EL (cell line): ENCODE measurements around the gene MPP3.

Experiments
- DNase-seq: peaks from one replicate; pipeline ENCODE4 v3.0.0-alpha.2; 2016

MPP3 gene

GRCh38 chr17:43769426-43769825 is 63.5 kb downstream of the MPP3 start:
- DNase-seq, result no peak

DNA sequence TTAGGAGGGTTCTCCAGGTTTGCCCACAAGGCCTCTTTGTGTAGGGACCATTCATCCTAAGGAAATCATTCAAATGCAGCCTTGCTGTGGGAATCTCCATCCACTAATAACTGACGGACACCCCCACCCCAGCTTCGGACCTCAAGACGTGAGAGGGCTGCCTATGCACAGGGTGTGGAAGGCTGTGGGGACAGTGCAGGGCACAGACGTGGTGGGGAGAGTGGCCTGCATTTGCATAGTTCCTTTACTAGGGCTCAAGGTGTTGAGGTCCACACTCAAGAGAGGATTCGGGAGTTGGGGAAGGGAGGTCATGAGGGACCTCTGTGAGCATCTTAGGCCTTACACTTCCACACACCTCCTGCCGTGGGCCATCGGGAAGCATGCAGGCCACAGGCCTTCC is 64.0 kb downstream of the MPP3 start:
- DNase-seq, result no peak

DNA sequence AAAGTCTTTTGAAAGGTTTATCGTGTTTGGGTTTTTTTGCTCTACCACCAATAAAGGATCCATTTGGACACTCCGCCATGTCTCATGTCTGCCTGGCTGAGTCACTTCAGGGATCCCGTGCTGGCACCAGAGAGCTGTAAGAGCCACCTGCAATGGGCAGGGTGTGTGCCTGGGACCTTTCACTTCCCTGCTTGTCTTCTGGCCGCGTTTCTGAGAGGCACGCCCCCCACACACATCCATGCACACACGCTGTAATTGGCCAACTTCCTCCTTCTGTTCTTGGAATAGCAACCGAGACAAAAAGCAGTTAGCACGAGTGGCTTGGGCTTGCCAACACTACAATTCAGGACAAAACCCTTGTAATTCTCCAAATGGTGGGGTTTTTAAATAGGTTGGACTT is 64.6 kb downstream of the MPP3 start:
- DNase-seq, result no peak

GRCh38 chr17:43767713-43768059 is 65.3 kb downstream of the MPP3 start:
- no peak for DNase-seq

DNA sequence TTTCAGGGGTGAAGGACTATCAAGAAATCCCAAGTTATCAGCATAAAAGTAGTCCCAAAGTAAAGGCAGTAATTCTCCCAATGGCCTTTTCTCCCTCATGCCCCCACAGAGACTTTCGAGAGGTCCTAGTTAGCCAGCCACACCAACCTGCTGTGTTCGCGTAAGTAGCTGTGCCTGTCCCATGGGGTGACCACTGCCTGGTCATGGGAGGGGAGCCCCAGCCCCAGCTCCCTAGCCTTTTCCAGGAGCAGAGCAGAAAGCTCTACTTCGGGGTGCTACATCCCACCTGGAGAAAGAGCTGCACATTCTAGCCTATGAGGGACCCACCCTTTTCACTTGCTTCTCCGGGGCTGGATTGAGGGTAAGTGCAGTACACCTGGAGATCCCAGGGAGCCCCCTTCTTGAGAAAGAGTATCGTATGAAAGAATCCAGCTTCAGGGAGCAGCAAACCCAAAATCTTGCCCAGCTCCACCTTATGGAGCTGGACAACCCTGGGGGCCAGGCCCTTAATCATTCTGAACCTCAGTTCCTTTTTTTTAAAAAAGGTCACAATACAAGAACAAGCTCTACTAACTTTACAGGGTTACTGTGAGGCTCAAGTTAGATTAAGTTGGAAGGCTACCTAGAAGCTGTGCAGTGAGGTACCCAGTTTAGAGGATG is 65.8 kb downstream of the MPP3 start:
- no peak for DNase-seq

GRCh38 chr17:43766413-43767052 is 66.4 kb downstream of the MPP3 start:
- peak; percentile 45 for DNase-seq

DNA sequence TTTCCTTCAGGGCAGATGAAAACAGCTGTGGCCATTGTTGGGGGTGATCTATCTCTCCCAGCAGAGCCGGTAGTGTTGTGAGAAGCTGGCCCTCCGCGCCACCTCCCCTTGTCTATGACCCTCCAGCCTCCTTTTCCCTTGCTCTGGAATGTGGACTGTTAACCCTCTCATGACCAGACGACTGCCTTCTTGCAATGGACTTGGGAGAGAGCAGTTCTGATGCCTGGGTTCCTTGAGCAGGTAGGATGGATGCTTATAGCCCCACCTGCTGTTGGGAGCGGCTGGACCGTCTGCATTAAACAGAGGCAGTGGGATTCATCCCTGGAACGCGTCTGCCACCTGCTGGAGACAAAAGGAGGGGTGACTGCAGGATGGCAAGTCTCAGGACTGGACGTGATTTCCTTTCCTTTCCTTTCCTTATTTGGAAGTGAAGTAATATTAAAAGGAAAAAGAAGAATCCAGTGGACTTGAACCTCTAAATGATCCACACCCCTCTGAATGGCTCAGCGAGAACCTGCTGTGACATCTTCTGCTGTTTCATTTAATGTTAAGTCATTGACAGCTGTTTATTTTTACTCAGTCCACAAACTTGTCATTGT is 72.6 kb downstream of the MPP3 start:
- peak; percentile 89 for DNase-seq

DNA sequence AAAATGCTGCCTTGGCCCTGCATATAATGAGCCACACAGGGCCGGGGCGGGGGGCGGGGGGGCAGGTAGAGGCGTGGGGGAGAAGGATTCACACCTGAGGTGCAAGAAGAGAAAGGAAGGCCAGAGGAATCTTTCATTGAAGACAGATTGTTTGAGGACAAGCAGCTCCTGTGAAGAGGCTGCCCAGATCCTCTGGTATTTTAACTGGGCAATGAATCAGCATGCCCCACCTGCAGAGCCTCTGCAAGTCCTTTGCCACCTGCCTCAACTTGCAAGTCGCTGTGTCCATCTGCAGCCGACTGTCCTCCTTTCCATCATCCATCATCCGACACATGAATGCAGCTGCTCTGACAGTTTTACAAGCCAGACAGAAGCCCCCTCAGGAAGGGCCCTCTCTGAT is 73.1 kb downstream of the MPP3 start:
- no peak for DNase-seq

- DNase-seq, result no peak
Observed at GRCh38 chr17:43758497-43759174, 74.3 kb downstream of the MPP3 start, which contains the start of gene SOST. Gene SOST (minus strand): TSS chr17:43758791. CDS start chr17:43758741, 50 bp downstream.

DNA sequence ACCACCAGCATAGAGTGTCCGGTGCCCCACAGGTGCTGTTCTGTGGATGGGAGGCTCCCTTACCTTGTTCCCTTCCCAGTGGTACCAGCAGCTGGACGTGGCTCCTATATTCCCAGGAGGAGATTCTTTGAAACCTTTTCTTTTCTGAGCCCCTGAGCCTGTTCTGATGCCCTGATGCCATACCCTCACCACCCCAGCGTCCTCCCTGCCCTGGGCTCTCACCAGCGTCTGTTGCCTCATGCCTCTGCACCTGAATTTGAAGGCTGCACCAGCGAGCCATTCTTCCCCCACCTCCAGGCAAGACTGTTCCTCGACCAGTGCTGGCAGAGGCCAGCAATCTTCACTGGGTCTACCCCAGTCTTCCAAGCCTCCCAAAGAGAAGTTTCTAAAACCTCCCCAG is 74.9 kb downstream of the MPP3 start:
- no peak for DNase-seq

DNA sequence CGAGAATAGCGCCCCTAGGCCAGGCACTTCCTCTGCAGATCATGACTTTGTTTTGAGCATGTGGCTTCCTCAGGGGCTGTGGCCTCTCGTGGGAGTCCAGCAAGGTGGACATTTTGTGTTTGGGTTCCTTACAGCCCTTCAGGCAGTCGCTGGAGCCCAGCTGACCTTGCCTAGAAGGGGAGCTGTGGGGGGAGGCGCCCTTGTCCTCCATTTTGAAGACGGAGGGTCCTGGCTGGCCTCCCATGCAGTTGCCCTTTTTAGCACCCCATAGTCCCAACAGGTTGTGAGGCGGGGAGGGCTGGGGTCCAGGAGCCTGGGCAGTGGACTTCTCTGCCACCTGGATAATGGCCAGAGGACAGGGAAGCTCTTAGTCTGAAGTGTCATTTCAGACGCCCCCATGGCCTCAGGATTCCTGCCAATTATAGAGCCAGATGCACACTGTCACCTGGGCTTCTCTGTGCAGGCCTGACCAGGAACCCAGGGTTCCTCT is 75.7 kb downstream of the MPP3 start:
- DNase-seq, result no peak

DNA sequence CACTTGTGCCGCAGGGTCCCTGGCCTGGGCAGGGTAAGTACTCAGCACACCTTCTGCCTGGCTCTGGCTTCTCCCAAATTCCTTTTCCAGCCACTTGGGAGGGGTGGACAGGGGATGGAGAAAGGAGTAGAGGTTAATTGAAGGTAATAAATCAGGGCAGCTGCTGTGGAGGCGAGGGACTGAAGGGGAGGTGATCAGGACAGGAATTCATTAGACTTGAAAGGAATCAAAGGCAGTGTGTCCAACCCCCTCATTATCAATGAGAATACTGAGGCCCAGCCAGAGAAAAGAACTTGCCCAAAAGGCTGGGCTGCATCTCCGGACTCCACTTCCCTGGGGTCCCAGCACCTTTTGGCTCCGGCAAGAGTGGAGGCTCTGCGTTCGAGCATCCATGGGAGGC is 76.7 kb downstream of the MPP3 start:
- no peak for DNase-seq

- peak; percentile 31 for DNase-seq
Observed at GRCh38 chr17:43755389-43755875, 77.5 kb downstream of the MPP3 start.

DNA sequence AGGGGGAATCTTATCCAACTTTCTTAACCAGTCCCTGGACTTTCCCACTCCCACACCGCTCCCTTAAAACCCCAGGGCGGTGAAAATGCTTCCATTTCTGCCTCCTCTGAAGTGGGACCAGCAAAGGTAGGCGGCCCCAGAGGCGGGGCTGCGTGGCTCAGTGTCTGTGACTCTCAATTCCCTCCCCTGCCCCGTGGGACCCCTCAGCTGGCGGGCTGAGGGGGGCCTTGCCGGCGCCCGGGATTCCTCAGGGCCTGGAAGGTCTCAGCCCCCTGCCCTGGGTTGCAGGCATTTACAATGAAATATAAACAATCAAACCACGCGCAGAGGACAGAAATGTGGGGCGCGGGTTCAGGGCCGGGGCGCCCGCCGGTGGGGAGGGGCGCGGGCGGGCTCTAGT is 78.0 kb downstream of the MPP3 start:
- no peak for DNase-seq

- DNase-seq, result peak; percentile 32
Observed at GRCh38 chr17:43753493-43754129, 79.3 kb downstream of the MPP3 start.
